Right atrium auricular region (tissue), 2 donors: ENCODE data around the gene RYR3. TPM values are rescaled to one million over a fixed set of nuclear protein-coding genes. Genes with fewer than 3 reads are reported as not detected.

Experiments used
- DNase-seq: peaks from one replicate; pipeline ENCODE4 v3.0.0-alpha.2; 2019; ENCODE audit warnings: low spot score
- H3K27ac ChIP-seq, 2 donors: fragments of 200-600 bp; sonication (generic); 1 replicate in 1 of 2; 2 replicates in 1 of 2; pipeline ENCODE4 v1.5.1; 2016 to 2019
- H3K27me3 ChIP-seq, 2 donors: fragments of 200-600 bp; sonication (generic); one replicate each; pipeline versions ENCODE4 v1.5.1 to v1.6.0; 2017 to 2019
- H3K36me3 ChIP-seq: fragments of 200-600 bp; sonication (generic); one replicate; pipeline ENCODE4 v1.5.1; 2016
- H3K4me1 ChIP-seq, 2 donors: fragments of 200-600 bp; sonication (generic); one replicate each; pipeline versions ENCODE4 v1.5.1 to v1.6.0; 2017 to 2019
- H3K4me3 ChIP-seq, 2 donors: fragments of 200-600 bp; sonication (generic); 1 replicate in 1 of 2; 2 replicates in 1 of 2; pipeline ENCODE4 v1.5.1; 2017 to 2019; ENCODE audit warnings: mild to moderate bottlenecking in 1 of 2, moderate library complexity in 1 of 2
- H3K9me3 ChIP-seq, 2 donors: fragments of 200-600 bp; sonication (generic); one replicate each; pipeline ENCODE4 v1.5.1; 2019
- total RNA-seq, 2 donors: library from RNA; depleted of rRNA; stranded (reverse); fragments of >200 nt; gene quantifications; one replicate each; pipeline ENCODE4 v1.1.0, GENCODE V29; 2016
- TF ChIP-seq, protein P1 (sequence below), 2 donors: fragments of 200-600 bp; sonication (generic); IDR thresholded peaks; one replicate each; pipeline ENCODE4 v1.5.1; 2019; ENCODE audit warnings: antibody characterized with exemption in 2 of 2

Gene RYR3
- total RNA-seq, 2 donors from 2014 or later, result 0.08 to 0.11 TPM

DNA sequence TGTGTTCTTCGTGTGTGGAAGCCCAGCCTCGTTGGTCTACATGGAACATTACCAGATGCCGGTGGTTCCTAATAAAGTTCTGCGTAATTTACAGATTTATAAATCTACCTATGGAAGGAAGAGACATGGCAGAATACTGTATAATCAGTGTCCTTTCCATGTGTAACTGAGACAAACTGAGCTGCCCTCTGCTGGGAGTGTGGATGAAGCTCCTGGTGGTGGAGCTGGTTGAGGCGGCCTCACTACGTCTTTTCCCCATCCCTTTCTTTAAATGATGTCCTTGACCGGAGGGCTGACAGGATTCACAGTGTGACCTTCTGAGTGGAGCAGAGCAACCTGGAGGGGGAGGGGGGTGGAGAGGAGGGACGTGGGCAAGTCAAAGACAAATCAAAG lies 390.5 kb downstream of the RYR3 start:
- Histone ChIP-seq H3K36me3 (no peaks in the 10 kb centered on the region), H3K4me3 (no peak overlapping the region), H3K27ac (no peak overlapping the region), H3K4me1 (no peaks in the 10 kb centered on the region), H3K27me3 (no peaks in the 10 kb centered on the region), H3K9me3 (no peaks in the 10 kb centered on the region)
- TF ChIP-seq, protein P1, sequence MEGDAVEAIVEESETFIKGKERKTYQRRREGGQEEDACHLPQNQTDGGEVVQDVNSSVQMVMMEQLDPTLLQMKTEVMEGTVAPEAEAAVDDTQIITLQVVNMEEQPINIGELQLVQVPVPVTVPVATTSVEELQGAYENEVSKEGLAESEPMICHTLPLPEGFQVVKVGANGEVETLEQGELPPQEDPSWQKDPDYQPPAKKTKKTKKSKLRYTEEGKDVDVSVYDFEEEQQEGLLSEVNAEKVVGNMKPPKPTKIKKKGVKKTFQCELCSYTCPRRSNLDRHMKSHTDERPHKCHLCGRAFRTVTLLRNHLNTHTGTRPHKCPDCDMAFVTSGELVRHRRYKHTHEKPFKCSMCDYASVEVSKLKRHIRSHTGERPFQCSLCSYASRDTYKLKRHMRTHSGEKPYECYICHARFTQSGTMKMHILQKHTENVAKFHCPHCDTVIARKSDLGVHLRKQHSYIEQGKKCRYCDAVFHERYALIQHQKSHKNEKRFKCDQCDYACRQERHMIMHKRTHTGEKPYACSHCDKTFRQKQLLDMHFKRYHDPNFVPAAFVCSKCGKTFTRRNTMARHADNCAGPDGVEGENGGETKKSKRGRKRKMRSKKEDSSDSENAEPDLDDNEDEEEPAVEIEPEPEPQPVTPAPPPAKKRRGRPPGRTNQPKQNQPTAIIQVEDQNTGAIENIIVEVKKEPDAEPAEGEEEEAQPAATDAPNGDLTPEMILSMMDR (IDR thresholded peaks at IDR 0.05), result no peak
- no peak for DNase-seq

DNA sequence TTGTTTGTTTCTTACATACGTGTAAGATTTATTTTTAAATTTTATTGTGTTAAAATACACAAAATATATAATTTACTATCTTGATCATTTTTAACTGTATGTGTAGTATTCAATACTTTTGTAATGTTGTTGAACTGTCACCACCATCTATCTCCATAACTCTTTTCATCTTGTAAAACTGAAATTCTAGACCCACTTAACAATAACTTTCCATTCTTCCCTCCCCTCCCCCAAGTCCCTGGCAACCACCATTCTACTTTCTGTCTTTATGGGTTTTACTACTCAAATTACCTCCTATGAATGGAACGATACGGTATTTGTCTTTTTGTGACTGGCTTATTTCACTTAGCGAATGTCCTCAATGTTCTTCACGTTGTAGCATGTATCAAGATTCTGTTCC lies 395.4 kb downstream of the RYR3 start:
- no peaks in the 10 kb centered on the region for H3K4me1 ChIP-seq
- TF ChIP-seq, protein P1 (IDR thresholded peaks at IDR 0.05), result no peak
- no peak overlapping the region for H3K27ac ChIP-seq
- H3K9me3 ChIP-seq, result peaks cover 0 to 8% of the 10 kb centered on the region in 2 donors
- no peak for DNase-seq
- no peaks in the 10 kb centered on the region for H3K36me3 ChIP-seq
- H3K27me3 ChIP-seq, result no peaks in the 10 kb centered on the region
- H3K4me3 ChIP-seq, result no peak overlapping the region

DNA sequence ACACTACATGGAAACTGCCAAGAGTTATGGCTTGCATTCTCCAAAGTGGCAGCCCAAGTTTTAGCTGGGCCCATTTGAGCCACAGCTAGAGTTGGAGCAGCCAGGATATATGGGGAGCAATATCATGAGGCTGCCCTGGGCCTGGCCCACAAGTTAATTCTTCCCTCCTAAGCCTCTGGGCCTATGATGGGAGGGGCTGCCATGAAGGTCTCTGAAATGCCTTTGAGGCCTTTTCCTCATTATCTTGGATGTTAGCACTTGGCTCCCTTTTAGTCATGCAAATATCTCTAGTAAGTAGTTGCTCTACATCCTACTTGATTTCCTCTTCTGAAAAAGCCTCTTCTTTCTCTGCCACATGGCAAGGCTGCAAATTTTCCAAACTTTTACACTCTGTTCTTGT lies 400.0 kb downstream of the RYR3 start:
- DNase-seq, result no peak
- H3K36me3 ChIP-seq, result no peaks in the 10 kb centered on the region
- no peaks in the 10 kb centered on the region for H3K4me1 ChIP-seq
- H3K9me3 ChIP-seq, result peaks cover 0 to 8% of the 10 kb centered on the region in 2 donors
- TF ChIP-seq, protein P1 (IDR thresholded peaks at IDR 0.05), result no peak
- H3K27ac ChIP-seq, result no peak overlapping the region
- H3K27me3 ChIP-seq, result no peaks in the 10 kb centered on the region
- H3K4me3 ChIP-seq, result no peak overlapping the region

DNA sequence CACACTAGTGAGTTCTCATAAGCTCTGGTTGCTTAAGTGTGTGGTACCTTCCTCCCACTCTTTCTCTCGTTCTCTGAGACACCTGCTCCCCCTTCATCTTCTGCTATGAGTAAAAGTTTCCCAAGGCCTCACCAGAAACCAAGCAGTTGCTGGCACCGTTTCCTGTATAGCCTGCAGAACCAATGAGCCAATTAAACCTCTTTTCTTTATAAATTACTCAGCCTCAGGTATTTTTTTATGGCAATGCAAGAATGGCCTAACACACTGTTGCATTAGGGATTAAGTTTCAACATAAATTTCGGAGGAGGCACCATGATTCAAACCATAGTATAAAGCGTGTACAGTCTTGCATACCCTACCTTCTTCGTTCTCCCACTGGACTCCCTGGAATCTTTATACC lies 405.3 kb downstream of the RYR3 start:
- Histone ChIP-seq H3K9me3 (no peaks in the 10 kb centered on the region), H3K27ac (no peak overlapping the region), H3K4me1 (no peaks in the 10 kb centered on the region), H3K36me3 (no peaks in the 10 kb centered on the region), H3K27me3 (no peaks in the 10 kb centered on the region), H3K4me3 (no peak overlapping the region)
- no peak for DNase-seq
- TF ChIP-seq, protein P1 (IDR thresholded peaks at IDR 0.05), result no peak

DNA sequence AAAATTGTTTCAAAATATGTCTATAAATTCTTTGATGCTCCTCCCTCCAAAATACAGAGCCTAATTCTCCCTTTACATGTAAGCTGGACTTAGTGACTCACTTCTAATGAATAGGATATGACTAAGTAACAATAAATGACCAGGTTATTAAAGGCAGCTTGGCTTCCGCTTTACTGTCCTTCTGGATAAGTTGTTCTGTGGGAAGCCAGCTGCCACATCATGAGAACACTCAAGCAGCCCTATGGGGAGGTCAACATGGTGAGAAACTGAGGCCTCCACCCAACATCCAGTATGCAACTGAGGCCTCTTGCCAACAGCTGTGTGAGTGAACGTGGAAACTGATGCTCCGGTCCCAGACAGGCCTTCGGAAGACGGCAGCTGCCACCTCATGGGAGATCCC lies 410.2 kb downstream of the RYR3 start:
- no peaks in the 10 kb centered on the region for H3K36me3 ChIP-seq
- H3K4me1 ChIP-seq, result no peaks in the 10 kb centered on the region
- no peak overlapping the region for H3K4me3 ChIP-seq
- TF ChIP-seq, protein P1 (IDR thresholded peaks at IDR 0.05), result no peak
- H3K27me3 ChIP-seq, result no peaks in the 10 kb centered on the region
- H3K9me3 ChIP-seq, result no peaks in the 10 kb centered on the region
- no peak overlapping the region for H3K27ac ChIP-seq
- no peak for DNase-seq

DNA sequence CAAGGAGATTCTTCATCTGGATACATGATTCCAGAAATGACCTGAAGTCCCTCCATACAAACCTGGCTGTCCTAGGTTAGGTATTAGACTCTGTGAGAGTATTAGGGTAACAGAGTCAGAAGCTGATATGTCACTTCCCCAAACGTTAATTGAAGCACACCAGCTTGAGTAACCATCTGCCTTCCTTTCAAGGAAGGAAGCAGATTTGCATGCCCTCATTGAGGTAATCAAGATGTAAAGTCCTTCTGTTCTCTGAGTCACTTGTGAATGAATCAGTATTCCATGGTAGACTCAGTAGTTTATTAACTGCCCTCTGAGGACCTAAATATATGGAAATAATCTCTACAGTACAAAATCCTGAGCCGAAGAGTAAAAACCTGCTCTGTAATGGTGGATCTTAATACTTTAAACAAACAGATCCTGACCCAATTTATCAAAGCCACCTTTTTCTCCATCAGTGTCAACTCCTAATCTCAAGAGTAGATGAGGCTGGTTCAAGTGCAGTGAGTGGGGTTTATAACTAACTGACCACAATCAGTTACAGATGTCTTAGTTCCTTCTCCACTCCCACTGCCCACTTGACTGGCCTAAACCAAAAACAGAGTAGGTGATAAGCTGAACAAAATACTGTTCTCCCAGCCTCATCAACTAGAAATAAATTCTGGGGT lies 411.4 kb downstream of the RYR3 start:
- H3K27ac ChIP-seq, result no peak overlapping the region
- no peaks in the 10 kb centered on the region for H3K27me3 ChIP-seq
- no peaks in the 10 kb centered on the region for H3K36me3 ChIP-seq
- no peak for DNase-seq
- H3K4me3 ChIP-seq, result no peak overlapping the region
- no peaks in the 10 kb centered on the region for H3K4me1 ChIP-seq
- TF ChIP-seq, protein P1 (IDR thresholded peaks at IDR 0.05), result no peak
- H3K9me3 ChIP-seq, result no peaks in the 10 kb centered on the region
